ENCODE results near the gene GRAMD1B. TPM values are rescaled to one million over a fixed set of nuclear protein-coding genes. Genes with fewer than 3 reads are reported as not detected.
A peak's percentile ranks its signal among the peaks of the same experiment; 100 is the strongest.

Gene GRAMD1B
- polyA plus RNA-seq, 3 donors: 3.2 to 13.9 (median 3.3) TPM

DNA sequence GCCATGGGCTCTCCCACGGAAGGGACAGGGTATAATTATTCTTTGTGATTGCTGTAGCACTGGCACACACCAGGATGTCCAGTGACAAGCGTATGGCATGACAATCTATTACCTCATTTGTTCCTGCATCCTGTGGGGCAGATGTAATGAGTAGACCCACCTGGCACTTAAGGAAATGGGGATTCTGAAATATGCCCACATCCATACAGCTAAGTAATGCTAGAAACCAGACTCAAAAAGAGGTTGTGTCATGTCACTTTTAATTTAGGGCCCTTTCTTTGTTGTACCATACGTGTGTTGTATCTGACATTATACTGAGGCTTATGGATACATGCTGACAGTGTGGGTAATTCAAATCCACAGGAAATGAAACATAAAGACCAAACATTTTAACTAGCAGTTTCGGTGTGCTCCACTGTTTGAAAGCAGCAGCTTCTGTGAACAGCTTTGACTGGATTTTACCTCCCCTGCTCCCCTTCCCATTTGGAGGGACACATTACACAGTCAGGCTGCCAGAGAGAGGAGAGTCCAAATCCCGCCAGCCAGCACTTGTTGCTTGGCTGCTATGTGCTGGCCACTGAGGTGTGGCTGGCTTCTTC is 21.2 kb downstream of the GRAMD1B start:
- Mint-ChIP-seq H3K36me3 (peaks cover 21 to 32% of the 10 kb centered on the region in 2 donors), H3K4me3 (no peak overlapping the region), H3K4me1 (peaks cover 56% of the 10 kb centered on the region), H3K27ac (peak overlapping the region in 4 of 7 donors; percentile 0 to 86 (median 29)), H3K27me3 (ENCODE audit: low read depth in 3 of 3) (no peaks in the 10 kb centered on the region), H3K9me3 (no peaks in the 10 kb centered on the region)
- H3K4me1 ChIP-seq (ENCODE audit: control insufficient read depth in 1 of 2, insufficient read depth in 2 of 2, low read length in 2 of 2): peaks cover 44 to 49% of the 10 kb centered on the region in 2 donors
- no peak overlapping the region for H3K4me2 ChIP-seq (replicated peaks; ENCODE audit: extremely low read depth, low read length, poor library complexity, severe bottlenecking)
- no peak for DNase-seq
- no peaks in the 10 kb centered on the region for H3K9me3 ChIP-seq (replicated peaks in 1 of 2; ENCODE audit: control insufficient read depth in 1 of 2, insufficient read depth in 1 of 2, low read length in 2 of 2)
- intact Hi-C loops (cut with micrococcal nuclease): loop anchor here in 1 of 2 donors (2.0 kb wide), 1 partner anchor 16 kb away; no protein-coding TSS in a partner anchor
- no peak for TF ChIP-seq CTCF (IDR thresholded peaks at IDR 0.05)
- H2AFZ ChIP-seq (ENCODE audit: insufficient read depth, low read depth, low read length, poor library complexity, severe bottlenecking): no peak overlapping the region
- H3K79me2 ChIP-seq (ENCODE audit: insufficient read depth, low read length): peaks cover 42% of the 10 kb centered on the region
- WGBS (ENCODE audit: insufficient coverage): 60% methylated on average over 1 of the region's 5 CpGs
- peaks cover 5 to 14% of the 10 kb centered on the region in 2 donors for H3K36me3 ChIP-seq (replicated peaks in 1 of 2; ENCODE audit: control insufficient read depth in 1 of 2, insufficient read depth in 2 of 2, low read length in 2 of 2)
- no peak overlapping the region for H3K4me3 ChIP-seq (replicated peaks in 1 of 3; ENCODE audit: low read depth in 2 of 3, low read length in 3 of 3)
- no peaks in the 10 kb centered on the region for H4K20me1 ChIP-seq (ENCODE audit: insufficient read depth, low read length)
- H3K27me3 ChIP-seq (ENCODE audit: control insufficient read depth in 2 of 2, insufficient read depth in 2 of 2, low read length in 2 of 2): no peaks in the 10 kb centered on the region
- H3K27ac ChIP-seq (ENCODE audit: low read depth in 1 of 2, low read length in 2 of 2): peak overlapping the region in 1 of 2 donors; percentile 45
- H3K9ac ChIP-seq (ENCODE audit: insufficient read depth, low read length, poor library complexity, severe bottlenecking): no peak overlapping the region

DNA sequence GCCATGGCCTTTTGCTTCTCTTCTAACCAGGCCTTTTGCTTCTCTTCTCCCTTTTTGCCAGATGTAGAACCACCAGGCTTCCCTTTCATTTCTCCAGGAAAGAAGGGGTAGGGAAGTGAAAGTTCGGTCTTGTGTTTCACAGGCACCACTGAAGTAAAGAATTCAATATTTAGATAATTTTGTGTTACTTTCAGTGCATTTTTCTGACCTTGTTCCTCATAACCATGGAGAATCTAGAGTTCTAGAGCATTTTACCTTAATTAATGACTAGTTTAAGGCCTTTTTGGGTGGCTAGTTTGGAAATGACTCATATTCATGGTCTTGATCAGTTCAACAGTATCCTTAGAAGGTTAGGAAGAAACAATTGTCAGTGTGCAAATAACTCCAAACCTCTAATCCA is 22.7 kb downstream of the GRAMD1B start:
- Histone ChIP-seq H4K20me1 (ENCODE audit: insufficient read depth, low read length) (no peaks in the 10 kb centered on the region), H3K9ac (ENCODE audit: insufficient read depth, low read length, poor library complexity, severe bottlenecking) (no peak overlapping the region), H2AFZ (ENCODE audit: insufficient read depth, low read depth, low read length, poor library complexity, severe bottlenecking) (no peak overlapping the region), H3K9me3 (replicated peaks in 1 of 2; ENCODE audit: control insufficient read depth in 1 of 2, insufficient read depth in 1 of 2, low read length in 2 of 2) (no peaks in the 10 kb centered on the region), H3K27ac (ENCODE audit: low read depth in 1 of 2, low read length in 2 of 2) (peak overlapping the region; percentile 23 to 67), H3K4me3 (replicated peaks in 1 of 3; ENCODE audit: low read depth in 2 of 3, low read length in 3 of 3) (no peak overlapping the region), H3K36me3 (replicated peaks in 1 of 2; ENCODE audit: control insufficient read depth in 1 of 2, insufficient read depth in 2 of 2, low read length in 2 of 2) (peaks cover 0 to under 1% of the 10 kb centered on the region in 2 donors), H3K27me3 (ENCODE audit: control insufficient read depth in 2 of 2, insufficient read depth in 2 of 2, low read length in 2 of 2) (no peaks in the 10 kb centered on the region), H3K4me1 (ENCODE audit: control insufficient read depth in 1 of 2, insufficient read depth in 2 of 2, low read length in 2 of 2) (peaks cover 59 to 64% of the 10 kb centered on the region in 2 donors), H3K4me2 (replicated peaks; ENCODE audit: extremely low read depth, low read length, poor library complexity, severe bottlenecking) (peak overlapping the region; percentile 45), H3K79me2 (ENCODE audit: insufficient read depth, low read length) (peaks cover 44% of the 10 kb centered on the region)
- Mint-ChIP-seq H3K27ac (peak overlapping the region; percentile 60 to 91 (median 88)), H3K36me3 (peaks cover 9 to 25% of the 10 kb centered on the region in 2 donors), H3K4me3 (peak overlapping the region in 1 of 2 donors; percentile 48), H3K4me1 (peaks cover 71% of the 10 kb centered on the region), H3K27me3 (ENCODE audit: low read depth in 3 of 3) (no peaks in the 10 kb centered on the region), H3K9me3 (no peaks in the 10 kb centered on the region)
- WGBS (ENCODE audit: insufficient coverage): no CpG with 5 or more reads among the region's 1 CpG
- intact Hi-C loops (cut with micrococcal nuclease): no loop called here
- TF ChIP-seq CTCF (IDR thresholded peaks at IDR 0.05): no peak
- DNase-seq: peak in 2 of 3 donors; percentile 45 to 50

All from CD14-positive monocyte (primary cell).